Lower leg skin (tissue), 3 donors: ENCODE results near the gene IRF2.

Experiments
- CTCF ChIP-seq, 3 donors: fragments of 450-650 bp; IDR thresholded peaks; one replicate each; pipeline ENCODE4 v1.5.1; 2016; ENCODE audit warnings: antibody characterized with exemption in 3 of 3, mild to moderate bottlenecking in 3 of 3, moderate library complexity in 2 of 3
- POLR2A ChIP-seq, 2 donors: fragments of 450-650 bp; IDR thresholded peaks; one replicate each; pipeline ENCODE4 v1.6.1; 2016 to 2017; ENCODE audit warnings: antibody characterized with exemption in 2 of 2, mild to moderate bottlenecking in 1 of 2, moderate library complexity in 1 of 2

GRCh38 chr4:184470785-184471110 lies 3.6 kb downstream of the IRF2 start:
- TF ChIP-seq CTCF (IDR thresholded peaks at IDR 0.05) (no peak), POLR2A (IDR thresholded peaks at IDR 0.05) (no peak)
